Osteoblast (primary cell): ENCODE results near the gene PES1. TPM values are rescaled to one million over a fixed set of nuclear protein-coding genes. Genes with fewer than 3 reads are reported as not detected.
A peak's percentile ranks its signal among the peaks of the same experiment; 100 is the strongest.
"Not testable (repeated sequence)": the region's sequence is repeated elsewhere in the genome, so short reads cannot be mapped to it uniquely, and the experiment has no call there.

Experiments used
- DNase-seq: peaks from one replicate; pipeline ENCODE4 v3.0.0; 2011; ENCODE audit warnings: low spot score, mixed read lengths; ENCODE audit not compliant: insufficient read length; ENCODE audit errors: missing footprints
- H2AFZ ChIP-seq: 2 replicates; pipeline ENCODE4 v1.6.0; 2011; ENCODE audit warnings: mild to moderate bottlenecking, low read length
- H3K27ac ChIP-seq: 2 replicates; pipeline ENCODE4 v1.5.1; 2011; ENCODE audit warnings: mild to moderate bottlenecking, low read depth, low read length, moderate library complexity
- H3K27me3 ChIP-seq: 2 replicates; pipeline ENCODE4 v1.6.0; 2012; ENCODE audit warnings: mild to moderate bottlenecking, control low read depth, inconsistent platforms, low read length, moderate library complexity; ENCODE audit not compliant: insufficient read depth
- H3K36me3 ChIP-seq: 2 replicates; pipeline ENCODE4 v1.5.1; 2011; ENCODE audit warnings: mild to moderate bottlenecking, low read length, control low read depth, moderate library complexity; ENCODE audit not compliant: insufficient read depth
- H3K4me1 ChIP-seq: 2 replicates; pipeline ENCODE4 v1.5.1; 2011; ENCODE audit warnings: mild to moderate bottlenecking, low read length, control low read depth, moderate library complexity; ENCODE audit not compliant: insufficient read depth
- H3K4me2 ChIP-seq: 2 replicates; pipeline ENCODE4 v1.6.0; 2011; ENCODE audit warnings: mild to moderate bottlenecking, low read length; ENCODE audit not compliant: insufficient read depth
- H3K4me3 ChIP-seq: fragments of 200-600 bp; sonication (generic); 3 replicates; pipeline ENCODE4 v1.5.1; 2012; ENCODE audit warnings: mild to moderate bottlenecking, low read length, inconsistent platforms; ENCODE audit not compliant: insufficient read depth
- H3K79me2 ChIP-seq: 2 replicates; pipeline ENCODE4 v1.6.0; 2012; ENCODE audit warnings: mild to moderate bottlenecking, low read length, control low read depth, inconsistent platforms; ENCODE audit not compliant: insufficient read depth
- H3K9me3 ChIP-seq: 2 replicates; pipeline ENCODE4 v1.5.1; 2011; ENCODE audit warnings: low read depth, low read length, control low read depth
- H4K20me1 ChIP-seq: 2 replicates; pipeline ENCODE4 v1.6.0; 2012; ENCODE audit warnings: mild to moderate bottlenecking, low read length, control low read depth; ENCODE audit not compliant: insufficient read depth
- CTCF ChIP-seq: IDR thresholded peaks from 2 replicates; pipeline ENCODE4 v1.5.1; 2011; ENCODE audit warnings: mild to moderate bottlenecking, low read depth, low read length, moderate library complexity; ENCODE audit errors: extremely low read depth
- total RNA-seq: library from RNA; depleted of rRNA; stranded (reverse); fragments of >200 nt; gene quantifications from 2 replicates; pipeline ENCODE4 v1.2.3, GENCODE V29; 2012

PES1 gene
- total RNA-seq, 1 donor: 64.8 TPM

- not testable (repeated sequence) for H3K4me1 ChIP-seq, H3K4me3 ChIP-seq, H3K27ac ChIP-seq, H3K27me3 ChIP-seq, H4K20me1 ChIP-seq, H2AFZ ChIP-seq, H3K36me3 ChIP-seq, H3K79me2 ChIP-seq, H3K4me2 ChIP-seq, H3K9me3 ChIP-seq
- TF ChIP-seq CTCF: peak; percentile 10
- DNase-seq: peak; percentile 59
Observed at GRCh38 chr22:30560643-30561202, 31.0 kb downstream of the PES1 start.

GRCh38 chr22:30559889-30560288 lies 31.8 kb downstream of the PES1 start:
- TF ChIP-seq CTCF: no peak
- H3K27ac ChIP-seq: no peak overlapping the region
- H2AFZ ChIP-seq: no peak overlapping the region

GRCh38 chr22:30557243-30557642 lies 34.5 kb downstream of the PES1 start:
- no peaks in the 10 kb centered on the region for H3K27me3 ChIP-seq
- H4K20me1 ChIP-seq: no peaks in the 10 kb centered on the region
- no peak overlapping the region for H3K4me3 ChIP-seq
- no peaks in the 10 kb centered on the region for H3K4me1 ChIP-seq
- H2AFZ ChIP-seq: no peak overlapping the region
- H3K4me2 ChIP-seq: no peak overlapping the region
- no peaks in the 10 kb centered on the region for H3K36me3 ChIP-seq
- DNase-seq: peak; percentile 69
- no peak overlapping the region for H3K27ac ChIP-seq
- TF ChIP-seq CTCF: no peak
- no peaks in the 10 kb centered on the region for H3K79me2 ChIP-seq
- H3K9me3 ChIP-seq: no peaks in the 10 kb centered on the region

More at GRCh38 chr22:30559889-30560288, 31.8 kb downstream of the PES1 start:
- Histone ChIP-seq H3K36me3 (no peaks in the 10 kb centered on the region), H3K9me3 (no peaks in the 10 kb centered on the region), H3K4me1 (no peaks in the 10 kb centered on the region), H3K4me3 (no peak overlapping the region), H4K20me1 (no peaks in the 10 kb centered on the region), H3K4me2 (no peak overlapping the region), H3K27me3 (peaks cover 3% of the 10 kb centered on the region), H3K79me2 (no peaks in the 10 kb centered on the region)
- peak; percentile 37 for DNase-seq

GRCh38 chr22:30556388-30556787 lies 35.3 kb downstream of the PES1 start:
- TF ChIP-seq CTCF: no peak
- Histone ChIP-seq H3K27ac (no peak overlapping the region), H3K4me1 (no peaks in the 10 kb centered on the region), H3K36me3 (no peaks in the 10 kb centered on the region), H3K79me2 (no peaks in the 10 kb centered on the region), H3K4me3 (no peak overlapping the region), H3K27me3 (no peaks in the 10 kb centered on the region), H3K9me3 (no peaks in the 10 kb centered on the region), H2AFZ (no peak overlapping the region), H4K20me1 (no peaks in the 10 kb centered on the region), H3K4me2 (no peak overlapping the region)
- DNase-seq: peak; percentile 77
